HPDE6-E6E7 (cell line): ENCODE data around the gene JPT2.

ENCODE experiments used
- DNase-seq: peaks from one replicate; pipeline ENCODE4 v3.0.0; 2011; ENCODE audit warnings: missing footprints; ENCODE audit errors: extremely low spot score

The JPT2 gene

GRCh38 chr16:1651974-1652312, 26.1 kb upstream of the JPT2 start:
- no peak for DNase-seq

- DNase-seq: no peak
Measured at GRCh38 chr16:1653023-1653422, 25.1 kb upstream of the JPT2 start.

- no peak for DNase-seq
Measured at GRCh38 chr16:1654505-1655268, 23.4 kb upstream of the JPT2 start.

GRCh38 chr16:1655269-1655807, 22.7 kb upstream of the JPT2 start:
- DNase-seq: no peak

GRCh38 chr16:1655909-1656807, 21.9 kb upstream of the JPT2 start:
- DNase-seq: no peak

GRCh38 chr16:1656808-1657617, 21.1 kb upstream of the JPT2 start:
- no peak for DNase-seq

- DNase-seq: no peak
Measured at GRCh38 chr16:1657841-1658240, 20.2 kb upstream of the JPT2 start.

GRCh38 chr16:1659031-1659430, 19.0 kb upstream of the JPT2 start:
- no peak for DNase-seq

GRCh38 chr16:1661826-1662225, 16.3 kb upstream of the JPT2 start:
- no peak for DNase-seq

- no peak for DNase-seq
Measured at GRCh38 chr16:1662543-1662942, 15.5 kb upstream of the JPT2 start.

- DNase-seq: no peak
Measured at GRCh38 chr16:1665829-1666228, 12.2 kb upstream of the JPT2 start.

- DNase-seq: no peak
Measured at GRCh38 chr16:1666316-1666715, 11.8 kb upstream of the JPT2 start.

GRCh38 chr16:1667271-1667670, 10.8 kb upstream of the JPT2 start:
- no peak for DNase-seq

GRCh38 chr16:1667916-1668315, 10.2 kb upstream of the JPT2 start:
- no peak for DNase-seq

- no peak for DNase-seq
Measured at GRCh38 chr16:1668612-1669319, 9.3 kb upstream of the JPT2 start.

GRCh38 chr16:1669698-1670097, 8.4 kb upstream of the JPT2 start:
- no peak for DNase-seq

GRCh38 chr16:1670371-1670770, 7.7 kb upstream of the JPT2 start:
- no peak for DNase-seq

GRCh38 chr16:1670866-1671265, 7.2 kb upstream of the JPT2 start:
- no peak for DNase-seq

- no peak for DNase-seq
Measured at GRCh38 chr16:1673424-1674151, 4.5 kb upstream of the JPT2 start.

- DNase-seq: no peak
Measured at GRCh38 chr16:1674306-1674705, 3.8 kb upstream of the JPT2 start.
